DOHH2 (cell line): ENCODE results near the gene ETV6.

Experiments
- CTCF ChIP-seq: fragments of 200-600 bp; sonication (generic); IDR thresholded peaks from one replicate; pipeline ENCODE4 v1.5.1; 2014; ENCODE audit warnings: antibody characterized with exemption, mild to moderate bottlenecking, low read depth, low read length; ENCODE audit not compliant: poor library complexity, severe bottlenecking
- EZH2phosphoT487 ChIP-seq: fragments of 200-600 bp; sonication (generic); IDR thresholded peaks from 2 replicates; pipeline ENCODE4 v1.6.1; 2017; ENCODE audit warnings: borderline replicate concordance, mild to moderate bottlenecking, antibody characterized with exemption, low read length, moderate library complexity, mixed read lengths

GRCh38 chr12:11752403-11753149 lies 103.1 kb downstream of the ETV6 start:
- TF ChIP-seq CTCF (no peak), EZH2phosphoT487 (no peak)
